ENCODE measurements around the gene POLR3B. TPM values are rescaled to one million over a fixed set of nuclear protein-coding genes. Genes with fewer than 3 reads are reported as not detected.
"Not testable (repeated sequence)": the region's sequence is repeated elsewhere in the genome, so short reads cannot be mapped to it uniquely, and the experiment has no call there.

The POLR3B gene
- total and polyA plus RNA-seq, 7 donors, result 1.8 to 5.4 (median 4.0) TPM

GRCh38 chr12:106369624-106370346 lies 12.2 kb downstream of the POLR3B start:
- peaks cover 0 to 32% (median 0%) of the 10 kb centered on the region in 4 donors for H3K36me3 ChIP-seq
- no peak for TF ChIP-seq EP300 (IDR thresholded peaks at IDR 0.05)
- TF ChIP-seq CTCF (IDR thresholded peaks at IDR 0.05), result no peak
- TF ChIP-seq POLR2A (IDR thresholded peaks at IDR 0.05), result no peak
- TF ChIP-seq POLR2AphosphoS5 (IDR thresholded peaks at IDR 0.05), result no peak
- 86 to 88% methylated on average over 6 of the region's 6 CpGs for WGBS, 2 donors
- no peak overlapping the region for H3K27ac ChIP-seq
- DNase-seq, result no peak
- no peaks in the 10 kb centered on the region for H3K27me3 ChIP-seq
- H3K4me3 ChIP-seq, result no peak overlapping the region
- H3K4me1 ChIP-seq, result no peaks in the 10 kb centered on the region
- intact Hi-C loops (cut with DNase I), result no loop called here
- H3K9me3 ChIP-seq, result no peaks in the 10 kb centered on the region

GRCh38 chr12:106378788-106379187 lies 21.2 kb downstream of the POLR3B start:
- H3K36me3 ChIP-seq, result peaks cover 0 to 69% (median 4%) of the 10 kb centered on the region in 4 donors

GRCh38 chr12:106380954-106381353 lies 23.4 kb downstream of the POLR3B start:
- Histone ChIP-seq H3K27me3 (no peaks in the 10 kb centered on the region), H3K4me1 (no peaks in the 10 kb centered on the region), H3K27ac (no peak overlapping the region), H3K36me3 (peaks cover 0 to 73% (median 4%) of the 10 kb centered on the region in 4 donors), H3K4me3 (no peak overlapping the region), H3K9me3 (no peaks in the 10 kb centered on the region)
- TF ChIP-seq CTCF (IDR thresholded peaks at IDR 0.05) (no peak), POLR2A (IDR thresholded peaks at IDR 0.05) (no peak), EP300 (IDR thresholded peaks at IDR 0.05) (no peak), POLR2AphosphoS5 (IDR thresholded peaks at IDR 0.05) (no peak)
- intact Hi-C loops (cut with DNase I), result no loop called here
- no peak for DNase-seq
- 98 to 99% methylated on average over 1 of the region's 1 CpG for WGBS, 2 donors

More at GRCh38 chr12:106378788-106379187, 21.2 kb downstream of the POLR3B start:
- Histone ChIP-seq H3K27me3 (no peaks in the 10 kb centered on the region), H3K4me1 (no peaks in the 10 kb centered on the region), H3K27ac (no peak overlapping the region), H3K4me3 (no peak overlapping the region), H3K9me3 (no peaks in the 10 kb centered on the region)
- TF ChIP-seq POLR2AphosphoS5 (IDR thresholded peaks at IDR 0.05) (no peak), CTCF (IDR thresholded peaks at IDR 0.05) (no peak)
- WGBS, 2 donors, result 70 to 88% methylated on average over 4 of the region's 4 CpGs
- DNase-seq, result no peak
- intact Hi-C loops (cut with DNase I), result no loop called here

- H3K4me3 ChIP-seq; intact Hi-C loops (cut with DNase I); DNase-seq; H3K9me3 ChIP-seq; H3K4me1 ChIP-seq; H3K27ac ChIP-seq; H3K27me3 ChIP-seq: not testable (repeated sequence)
- WGBS, 2 donors, result 82 to 95% methylated on average over 4 of the region's 4 CpGs
- peaks cover 0 to 64% (median 2%) of the 10 kb centered on the region in 4 donors for H3K36me3 ChIP-seq
Measured at GRCh38 chr12:106381866-106382265, 24.3 kb downstream of the POLR3B start.

- no peak overlapping the region for H3K4me3 ChIP-seq
- DNase-seq, result no peak
- peaks cover 0 to 5% (median 0%) of the 10 kb centered on the region in 4 donors for H3K4me1 ChIP-seq
- peaks cover 0 to 23% (median 0%) of the 10 kb centered on the region in 4 donors for H3K36me3 ChIP-seq
- no peaks in the 10 kb centered on the region for H3K9me3 ChIP-seq
- intact Hi-C loops (cut with DNase I), result loop anchor here (5.0 kb wide), 1 partner anchor 455 kb away; no protein-coding TSS in a partner anchor
- no peak overlapping the region for H3K27ac ChIP-seq
- TF ChIP-seq CTCF (IDR thresholded peaks at IDR 0.05), result no peak
- no peak for TF ChIP-seq EP300 (IDR thresholded peaks at IDR 0.05)
- TF ChIP-seq POLR2AphosphoS5 (IDR thresholded peaks at IDR 0.05), result no peak
- no peak for TF ChIP-seq POLR2A (IDR thresholded peaks at IDR 0.05)
- WGBS, 2 donors, result 86 to 92% methylated on average over 5 of the region's 5 CpGs
- no peaks in the 10 kb centered on the region for H3K27me3 ChIP-seq
Measured at GRCh38 chr12:106386813-106387535, 29.4 kb downstream of the POLR3B start.
